ENCODE data around the gene DCST2. TPM values are rescaled to one million over a fixed set of nuclear protein-coding genes. Genes with fewer than 3 reads are reported as not detected.

The DCST2 gene
- polyA plus RNA-seq, 1 donor from 2014 or later: 1.8 TPM

- TF ChIP-seq CTCF (IDR thresholded peaks at IDR 0.05; ENCODE audit: poor library complexity, severe bottlenecking): no peak
- TF ChIP-seq TAF1 (IDR thresholded peaks at IDR 0.05; ENCODE audit: low read depth): no peak
- no peak overlapping the region for H3K27ac ChIP-seq (ENCODE audit: low read length)
- H3K9me3 ChIP-seq (ENCODE audit: low read length): no peaks in the 10 kb centered on the region
Observed at GRCh38 chr1:155026588-155026987, 7.0 kb downstream of the DCST2 start.

GRCh38 chr1:155026154-155026553 is 7.4 kb downstream of the DCST2 start:
- Histone ChIP-seq H3K27ac (ENCODE audit: low read length) (no peak overlapping the region), H3K27me3 (ENCODE audit: insufficient read depth, low read depth, low read length) (no peaks in the 10 kb centered on the region), H3K4me3 (ENCODE audit: low read length) (no peak overlapping the region), H3K79me2 (replicated peaks; ENCODE audit: insufficient read depth, low read length) (no peaks in the 10 kb centered on the region), H2AFZ (ENCODE audit: low read depth, low read length) (no peak overlapping the region), H3K4me2 (ENCODE audit: low read length) (no peak overlapping the region), H3K9me2 (ENCODE audit: insufficient read depth, low read length) (no peaks in the 10 kb centered on the region), H3K9me3 (ENCODE audit: low read length) (no peaks in the 10 kb centered on the region), H3K36me3 (ENCODE audit: insufficient read depth, low read length) (no peaks in the 10 kb centered on the region), H3K9ac (ENCODE audit: low read length) (no peak overlapping the region), H4K20me1 (ENCODE audit: insufficient read depth) (no peaks in the 10 kb centered on the region), H3F3A (ENCODE audit: insufficient read depth, low read length, poor library complexity, severe bottlenecking) (no peaks in the 10 kb centered on the region)
- TF ChIP-seq CTCF (IDR thresholded peaks at IDR 0.05; ENCODE audit: poor library complexity, severe bottlenecking) (no peak), MXI1 (conservative IDR thresholded peaks at IDR 0.05; ENCODE audit: poor library complexity, severe bottlenecking) (no peak), RAD21 (conservative IDR thresholded peaks at IDR 0.05) (no peak), POLR2AphosphoS5 (IDR thresholded peaks at IDR 0.05) (no peak), SMC3 (conservative IDR thresholded peaks at IDR 0.05; ENCODE audit: poor library complexity) (no peak), TAF1 (IDR thresholded peaks at IDR 0.05; ENCODE audit: low read depth) (no peak), EZH2 (IDR thresholded peaks at IDR 0.05; ENCODE audit: borderline replicate concordance, insufficient read depth, low read length, poor library complexity, severe bottlenecking) (no peak), REST (IDR thresholded peaks at IDR 0.05; ENCODE audit: borderline replicate concordance) (no peak), EP300 (conservative IDR thresholded peaks at IDR 0.05; ENCODE audit: poor library complexity, severe bottlenecking) (no peak)

More at GRCh38 chr1:155026588-155026987, 7.0 kb downstream of the DCST2 start:
- no peaks in the 10 kb centered on the region for H4K20me1 ChIP-seq (ENCODE audit: insufficient read depth)
- no peaks in the 10 kb centered on the region for H3K79me2 ChIP-seq (replicated peaks; ENCODE audit: insufficient read depth, low read length)
- H3F3A ChIP-seq (ENCODE audit: insufficient read depth, low read length, poor library complexity, severe bottlenecking): no peaks in the 10 kb centered on the region
- H3K36me3 ChIP-seq (ENCODE audit: insufficient read depth, low read length): no peaks in the 10 kb centered on the region
- H3K4me3 ChIP-seq (ENCODE audit: low read length): no peak overlapping the region
- no peak overlapping the region for H2AFZ ChIP-seq (ENCODE audit: low read depth, low read length)
- H3K9me2 ChIP-seq (ENCODE audit: insufficient read depth, low read length): no peaks in the 10 kb centered on the region
- H3K9ac ChIP-seq (ENCODE audit: low read length): no peak overlapping the region
- H3K4me2 ChIP-seq (ENCODE audit: low read length): no peak overlapping the region
- no peaks in the 10 kb centered on the region for H3K27me3 ChIP-seq (ENCODE audit: insufficient read depth, low read depth, low read length)

Measured in neural cell (in vitro differentiated cells).